Mesothelial cell of epicardium (in vitro differentiated cells): Measurements from ENCODE around the gene ARAP3. TPM values are rescaled to one million over a fixed set of nuclear protein-coding genes. Genes with fewer than 3 reads are reported as not detected.

Experiments used
- DNase-seq, 2 experiments: peaks; one replicate each; pipeline ENCODE4 v3.0.0; 2021; ENCODE audit warnings: low spot score in 2 of 2; ENCODE audit not compliant: unreplicated experiment in 2 of 2
- H3K27ac Mint-ChIP-seq: 2 replicates; pipeline ENCODE4 v1.8.0; 2021; ENCODE audit warnings: mixed read lengths
- H3K27me3 Mint-ChIP-seq: 2 replicates; pipeline ENCODE4 v1.8.0; 2021; ENCODE audit warnings: low read depth, mixed read lengths
- H3K36me3 Mint-ChIP-seq: 2 replicates; pipeline ENCODE4 v1.8.0; 2021; ENCODE audit warnings: mixed read lengths
- H3K4me1 Mint-ChIP-seq: 2 replicates; pipeline ENCODE4 v1.8.0; 2021; ENCODE audit warnings: mixed read lengths
- H3K4me3 Mint-ChIP-seq: 2 replicates; pipeline ENCODE4 v1.8.0; 2021; ENCODE audit warnings: mild to moderate bottlenecking, moderate library complexity, mixed read lengths
- H3K9me3 Mint-ChIP-seq: 2 replicates; pipeline ENCODE4 v1.8.0; 2021; ENCODE audit warnings: mixed read lengths
- CTCF ChIP-seq: fragments of 200-600 bp; sonication (generic); IDR thresholded peaks from one replicate; pipeline ENCODE4 v1.5.0; 2021; ENCODE audit warnings: antibody characterized with exemption; ENCODE audit not compliant: unreplicated experiment
- total RNA-seq: library from RNA; stranded (reverse); gene quantifications from 3 replicates; pipeline ENCODE4 v1.2.1, GENCODE V29; 2021

ARAP3 gene
- total RNA-seq, 1 donor from 2014 or later: 50.9 TPM

- no peaks in the 10 kb centered on the region for H3K36me3 Mint-ChIP-seq
- no peak for DNase-seq
- H3K4me3 Mint-ChIP-seq: peak overlapping the region; percentile 67
- no peaks in the 10 kb centered on the region for H3K9me3 Mint-ChIP-seq
- H3K27me3 Mint-ChIP-seq: peaks cover 52% of the 10 kb centered on the region
- no peak for TF ChIP-seq CTCF
- peaks cover 11% of the 10 kb centered on the region for H3K4me1 Mint-ChIP-seq
- H3K27ac Mint-ChIP-seq: no peak overlapping the region
These were observed 10.5 kb upstream of the ARAP3 start for GRCh38 chr5:141692533-141692888.

- DNase-seq: peak; percentile 78 to 95
- peaks cover 47% of the 10 kb centered on the region for H3K27me3 Mint-ChIP-seq
- TF ChIP-seq CTCF: peak; percentile 99
- peaks cover 15% of the 10 kb centered on the region for H3K4me1 Mint-ChIP-seq
- no peaks in the 10 kb centered on the region for H3K36me3 Mint-ChIP-seq
- H3K9me3 Mint-ChIP-seq: no peaks in the 10 kb centered on the region
- peak overlapping the region; percentile 67 for H3K4me3 Mint-ChIP-seq
- H3K27ac Mint-ChIP-seq: no peak overlapping the region
These were observed 10.0 kb upstream of the ARAP3 start for GRCh38 chr5:141691867-141692532.

- H3K4me1 Mint-ChIP-seq: peaks cover 19% of the 10 kb centered on the region
- H3K9me3 Mint-ChIP-seq: no peaks in the 10 kb centered on the region
- peaks cover 43% of the 10 kb centered on the region for H3K27me3 Mint-ChIP-seq
- H3K36me3 Mint-ChIP-seq: no peaks in the 10 kb centered on the region
- no peak for TF ChIP-seq CTCF
- H3K27ac Mint-ChIP-seq: no peak overlapping the region
- DNase-seq: no peak
- H3K4me3 Mint-ChIP-seq: no peak overlapping the region
These were observed 9.3 kb upstream of the ARAP3 start for GRCh38 chr5:141691286-141691866.

GRCh38 chr5:141686648-141687416 is 4.8 kb upstream of the ARAP3 start:
- Mint-ChIP-seq H3K27me3 (peaks cover 25% of the 10 kb centered on the region), H3K4me3 (no peak overlapping the region), H3K4me1 (peaks cover 21% of the 10 kb centered on the region), H3K9me3 (no peaks in the 10 kb centered on the region), H3K36me3 (no peaks in the 10 kb centered on the region), H3K27ac (no peak overlapping the region)
- no peak for TF ChIP-seq CTCF
- no peak for DNase-seq

GRCh38 chr5:141685591-141685990 is 3.6 kb upstream of the ARAP3 start:
- no peaks in the 10 kb centered on the region for H3K9me3 Mint-ChIP-seq
- no peak for TF ChIP-seq CTCF
- peaks cover 31% of the 10 kb centered on the region for H3K4me1 Mint-ChIP-seq
- H3K27me3 Mint-ChIP-seq: peaks cover 12% of the 10 kb centered on the region
- no peak overlapping the region for H3K27ac Mint-ChIP-seq
- no peak overlapping the region for H3K4me3 Mint-ChIP-seq
- DNase-seq: no peak
- no peaks in the 10 kb centered on the region for H3K36me3 Mint-ChIP-seq
